ENCODE results near the gene PNLIPRP1. TPM values are rescaled to one million over a fixed set of nuclear protein-coding genes. Genes with fewer than 3 reads are reported as not detected.

The PNLIPRP1 gene
- total RNA-seq, 1 experiment from 2014 or later: not detected

- no peak for DNase-seq (ENCODE audit: low read depth)
Measured at GRCh38 chr10:116598329-116598728, 7.6 kb downstream of the PNLIPRP1 start.

DNA sequence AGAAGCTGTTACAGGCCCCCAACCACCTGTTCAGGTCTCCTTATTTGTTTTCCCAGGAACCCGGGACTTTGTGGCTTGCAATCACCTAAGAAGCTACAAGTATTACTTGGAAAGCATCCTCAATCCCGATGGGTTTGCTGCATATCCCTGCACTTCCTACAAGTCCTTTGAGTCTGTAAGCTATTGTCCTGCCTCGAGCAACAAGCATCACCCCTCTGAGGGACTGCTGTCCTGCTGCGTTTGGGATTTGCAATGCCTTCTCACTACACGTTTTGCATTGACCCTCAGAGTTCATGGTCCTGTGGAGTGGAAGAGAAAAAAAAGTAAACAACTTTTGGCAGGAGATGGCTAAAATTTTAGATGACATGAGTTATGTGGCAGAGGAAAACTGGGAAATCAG lies 9.2 kb downstream of the PNLIPRP1 start:
- DNase-seq (ENCODE audit: low read depth): no peak

- no peak for DNase-seq (ENCODE audit: low read depth)
Measured at GRCh38 chr10:116602648-116603400, 12.1 kb downstream of the PNLIPRP1 start.

GRCh38 chr10:116606061-116606483 lies 15.3 kb downstream of the PNLIPRP1 start:
- DNase-seq (ENCODE audit: low read depth): no peak

- no peak for DNase-seq (ENCODE audit: low read depth)
Measured at GRCh38 chr10:116607336-116607735, 16.6 kb downstream of the PNLIPRP1 start.

- no peak for DNase-seq (ENCODE audit: low read depth)
Measured at GRCh38 chr10:116608686-116609594, 18.2 kb downstream of the PNLIPRP1 start.

DNA sequence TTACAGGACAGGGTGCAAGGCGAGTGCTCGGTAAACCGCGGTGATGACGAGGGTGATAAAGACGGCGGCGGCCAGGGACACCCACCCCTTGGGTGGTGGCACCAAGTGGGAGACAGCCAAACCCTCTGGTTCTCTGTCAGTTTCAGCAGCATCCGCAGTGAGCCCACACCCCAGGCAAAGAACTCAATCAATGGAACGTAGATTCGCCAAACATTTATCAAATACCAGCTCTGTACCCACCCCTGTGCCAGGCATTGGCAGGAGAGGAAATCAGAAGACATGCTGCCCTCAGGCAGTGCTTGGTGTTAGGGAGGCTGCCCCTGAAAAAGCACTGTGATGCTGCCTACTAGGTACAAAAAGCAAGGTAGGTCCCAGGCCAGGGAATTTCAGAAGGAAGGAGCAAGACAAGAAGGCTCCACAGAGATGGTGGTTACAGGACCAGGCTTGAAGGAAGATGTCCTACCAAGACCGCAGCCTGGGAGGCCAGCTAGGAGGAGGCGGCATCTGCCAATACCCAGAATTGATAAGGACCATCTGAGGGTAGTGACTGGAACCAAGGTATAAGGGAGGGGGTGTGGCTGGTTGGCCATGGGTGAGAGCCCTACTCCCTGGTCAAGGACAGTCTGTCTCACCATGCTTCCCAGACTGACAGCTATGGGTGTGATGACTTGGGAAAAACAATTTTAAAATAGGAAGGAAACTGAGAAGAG lies 19.8 kb downstream of the PNLIPRP1 start:
- DNase-seq (ENCODE audit: low read depth): no peak

DNA sequence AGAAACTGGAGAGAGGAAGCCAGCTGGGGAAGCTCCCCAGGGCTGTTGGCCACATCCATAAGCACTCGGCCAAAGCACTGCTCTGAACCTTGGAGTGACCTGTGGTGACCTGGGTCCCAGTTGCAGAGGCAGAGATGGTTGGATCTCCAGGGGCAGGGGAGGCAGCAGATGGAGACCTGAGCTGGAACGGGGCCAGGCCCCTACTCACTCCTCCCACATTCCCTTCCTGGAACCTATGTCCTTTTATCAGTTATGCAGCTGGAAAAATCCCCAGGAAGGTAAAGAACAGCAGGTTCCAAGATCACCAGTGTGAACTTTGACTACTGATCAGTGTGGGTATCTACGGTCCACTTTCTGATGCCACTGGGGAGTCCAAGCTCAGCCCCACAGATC lies 20.4 kb downstream of the PNLIPRP1 start:
- no peak for DNase-seq (ENCODE audit: low read depth)

GRCh38 chr10:116612107-116612769 lies 21.5 kb downstream of the PNLIPRP1 start:
- DNase-seq (ENCODE audit: low read depth): no peak

DNA sequence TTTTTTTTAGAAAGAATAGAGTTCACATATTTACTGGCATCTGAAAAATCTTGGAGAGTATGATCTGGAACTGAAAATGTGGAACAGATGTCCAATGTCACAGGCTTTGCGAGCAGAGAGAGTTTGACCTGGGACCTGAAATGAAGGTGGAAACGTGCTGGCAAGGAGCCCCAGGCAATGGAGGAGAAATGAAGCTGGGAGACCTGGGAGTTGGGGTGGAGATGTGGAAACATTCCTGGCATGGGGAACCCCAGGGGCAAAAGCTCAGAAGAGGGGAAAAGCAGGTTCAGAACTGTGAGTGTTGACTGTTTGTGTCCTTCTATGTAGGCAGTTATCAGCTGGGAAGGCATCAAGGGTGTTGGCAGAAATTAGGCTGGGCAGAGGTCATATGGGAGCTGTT lies 22.7 kb downstream of the PNLIPRP1 start:
- DNase-seq (ENCODE audit: low read depth): no peak

GRCh38 chr10:116614796-116615195 lies 24.0 kb downstream of the PNLIPRP1 start:
- no peak for DNase-seq (ENCODE audit: low read depth)

- DNase-seq (ENCODE audit: low read depth): no peak
Measured at GRCh38 chr10:116615199-116615776, 24.5 kb downstream of the PNLIPRP1 start.

GRCh38 chr10:116620423-116621400 lies 30.0 kb downstream of the PNLIPRP1 start, which contains the start of gene PNLIPRP2:
TSS of gene PNLIPRP2 (plus strand) at chr10:116620953.
- no peak for DNase-seq (ENCODE audit: low read depth)

- DNase-seq (ENCODE audit: low read depth): no peak
Measured at GRCh38 chr10:116621476-116621875, 30.7 kb downstream of the PNLIPRP1 start.

DNA sequence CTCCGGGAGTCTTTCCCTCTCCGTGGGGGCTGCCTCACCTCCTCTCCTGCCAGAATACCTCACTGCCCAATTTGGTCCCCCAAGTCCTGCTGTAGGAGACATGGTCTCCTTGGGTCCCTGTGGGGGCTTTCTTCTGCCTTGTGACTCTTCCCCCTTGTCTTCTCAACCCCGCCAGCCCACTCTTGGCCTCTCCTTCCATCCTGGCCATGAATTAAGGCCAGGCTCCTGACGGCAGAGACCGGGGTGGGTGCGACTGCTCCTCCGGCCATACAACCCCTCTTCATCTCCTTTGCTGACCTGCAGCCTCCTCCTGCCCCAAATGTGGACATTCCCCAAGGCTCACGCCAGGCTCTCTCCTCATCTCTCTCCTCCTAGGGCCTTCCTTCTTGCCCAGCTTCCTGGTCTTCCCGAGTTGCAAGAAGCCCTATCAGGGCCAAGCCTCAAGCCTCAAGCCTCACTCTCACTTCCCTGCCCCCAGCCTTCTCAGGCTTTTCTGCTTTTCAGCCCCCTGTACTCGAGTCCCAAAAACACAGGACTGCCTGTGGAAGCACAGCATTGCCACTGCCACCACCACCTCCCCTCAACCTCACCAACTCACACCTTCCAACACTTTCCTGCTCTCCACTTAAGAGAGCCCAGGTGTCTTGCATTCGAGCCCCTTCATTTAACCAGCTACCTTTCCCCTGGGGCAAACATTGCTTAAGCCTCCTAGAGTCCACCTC lies 31.3 kb downstream of the PNLIPRP1 start:
- DNase-seq (ENCODE audit: low read depth): no peak

DNA sequence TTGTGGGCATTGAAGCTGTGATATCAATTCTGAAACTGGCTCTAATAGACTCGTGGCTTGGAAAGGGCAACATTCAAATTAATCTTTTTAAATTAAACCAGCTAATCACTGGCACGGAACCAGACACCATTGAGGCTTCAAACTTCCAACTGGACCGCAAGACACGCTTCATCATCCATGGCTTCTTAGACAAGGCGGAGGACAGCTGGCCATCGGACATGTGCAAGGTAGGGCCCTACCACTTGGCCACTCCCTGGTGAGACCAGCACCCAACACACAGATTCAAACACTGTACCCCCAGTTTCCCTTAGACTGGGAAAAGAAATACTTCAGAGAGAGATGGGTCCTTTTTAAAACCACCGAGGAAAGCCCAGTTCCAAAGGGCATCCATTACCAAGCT lies 35.1 kb downstream of the PNLIPRP1 start:
- DNase-seq (ENCODE audit: low read depth): no peak

DNA sequence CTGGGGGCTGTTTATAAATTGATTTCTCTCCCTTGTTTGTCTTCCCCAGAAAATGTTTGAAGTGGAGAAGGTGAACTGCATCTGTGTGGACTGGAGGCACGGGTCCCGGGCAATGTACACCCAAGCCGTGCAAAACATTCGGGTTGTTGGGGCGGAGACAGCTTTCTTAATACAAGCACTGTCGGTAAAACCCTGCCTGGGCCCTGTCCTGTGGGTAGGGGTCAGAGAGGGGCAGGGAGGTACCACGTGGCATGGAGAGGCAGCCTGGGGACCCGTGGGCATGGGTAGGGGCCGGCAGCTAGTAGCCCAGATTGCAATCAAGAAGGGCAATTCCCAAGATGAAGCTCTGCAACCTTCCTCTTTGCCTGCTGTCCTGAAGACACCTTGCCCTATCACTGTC lies 36.1 kb downstream of the PNLIPRP1 start:
- DNase-seq (ENCODE audit: low read depth): no peak

DNA sequence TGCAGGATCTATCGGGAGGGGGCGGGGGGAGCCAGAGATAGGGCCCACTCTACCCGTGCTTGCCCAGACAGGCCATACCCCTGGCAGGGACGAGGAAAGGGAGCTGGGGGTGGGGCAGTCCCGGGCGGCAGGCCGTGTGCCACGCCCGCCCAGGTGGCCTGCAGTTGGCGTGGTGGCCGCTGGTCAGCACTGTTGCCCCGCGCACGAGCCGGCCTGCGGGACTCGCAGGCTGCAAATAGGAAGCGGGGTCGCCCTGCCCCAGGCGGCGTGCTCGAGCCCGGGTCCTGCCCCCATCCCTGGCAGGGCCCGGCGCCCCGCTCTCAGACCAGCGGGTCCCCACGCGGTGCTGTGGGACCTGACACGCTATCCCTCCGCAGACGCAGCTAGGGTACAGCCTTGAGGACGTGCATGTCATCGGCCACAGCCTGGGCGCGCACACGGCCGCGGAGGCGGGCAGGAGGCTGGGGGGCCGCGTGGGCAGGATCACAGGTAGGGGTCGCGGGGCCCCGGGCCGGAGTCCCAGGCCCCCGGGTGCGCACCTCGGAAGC lies 36.7 kb downstream of the PNLIPRP1 start:
- peak; percentile 14 for DNase-seq (ENCODE audit: low read depth)

- no peak for DNase-seq (ENCODE audit: low read depth)
Measured at GRCh38 chr10:116629340-116629739, 38.6 kb downstream of the PNLIPRP1 start.

Measured in HT1080 (cell line).